GM23338 (cell line): ENCODE measurements around the gene U2AF1L4. TPM values are rescaled to one million over a fixed set of nuclear protein-coding genes. Genes with fewer than 3 reads are reported as not detected.

Experiments used
- ATAC-seq: fragments of 200-7000 bp; cut with Tn5 transposase; 3 replicates; pipeline ENCODE4 v1.9.1; 2020
- DNase-seq: peaks from one replicate; pipeline ENCODE4 v3.0.0-alpha.2; 2015; ENCODE audit warnings: low spot score
- H2AFZ ChIP-seq: fragments of 200-600 bp; sonication (generic); 2 replicates; pipeline ENCODE4 v1.8.0; 2016; ENCODE audit warnings: antibody characterized with exemption, mild to moderate bottlenecking, moderate library complexity
- H3F3A ChIP-seq: fragments of 200-600 bp; sonication (generic); replicated peaks from 2 replicates; pipeline ENCODE4 v1.8.0; 2017; ENCODE audit warnings: antibody characterized with exemption, mixed run types, low read depth
- H3K27ac ChIP-seq: fragments of 200-600 bp; sonication (generic); 2 replicates; pipeline ENCODE4 v1.6.1; 2016; ENCODE audit warnings: low read depth
- H3K27me3 ChIP-seq: fragments of 200-600 bp; sonication (generic); 2 replicates; pipeline ENCODE4 v1.8.0; 2016; ENCODE audit warnings: mild to moderate bottlenecking, mixed run types, moderate library complexity; ENCODE audit not compliant: insufficient read depth
- H3K36me3 ChIP-seq: fragments of 200-600 bp; sonication (generic); 2 replicates; pipeline ENCODE4 v1.8.0; 2016; ENCODE audit warnings: mild to moderate bottlenecking; ENCODE audit not compliant: insufficient read depth
- H3K4me1 ChIP-seq: fragments of 200-600 bp; sonication (generic); 2 replicates; pipeline ENCODE4 v1.8.0; 2016; ENCODE audit warnings: mild to moderate bottlenecking, moderate library complexity; ENCODE audit not compliant: insufficient read depth
- H3K4me2 ChIP-seq: fragments of 200-600 bp; sonication (generic); 2 replicates; pipeline ENCODE4 v1.7.1; 2017; ENCODE audit warnings: mixed run types
- H3K4me3 ChIP-seq: fragments of 200-600 bp; sonication (generic); 2 replicates; pipeline ENCODE4 v1.6.1; 2016; ENCODE audit warnings: mixed run types
- H3K79me2 ChIP-seq: fragments of 200-600 bp; sonication (generic); replicated peaks from 2 replicates; pipeline ENCODE4 v1.8.0; 2017; ENCODE audit warnings: mild to moderate bottlenecking; ENCODE audit not compliant: insufficient read depth
- H3K9me2 ChIP-seq: fragments of 200-600 bp; sonication (generic); 2 replicates; pipeline ENCODE4 v1.8.0; 2017; ENCODE audit not compliant: insufficient read depth
- H4K20me1 ChIP-seq: fragments of 200-600 bp; sonication (generic); replicated peaks from 2 replicates; pipeline ENCODE4 v1.8.0; 2017; ENCODE audit warnings: mild to moderate bottlenecking; ENCODE audit not compliant: insufficient read depth
- H3K27ac Mint-ChIP-seq: 2 replicates; pipeline ENCODE4 v1.8.0; 2020; ENCODE audit warnings: inconsistent platforms, mild to moderate bottlenecking, moderate library complexity, mixed read lengths
- H3K27me3 Mint-ChIP-seq: 3 replicates; pipeline ENCODE4 v1.8.0; 2022; ENCODE audit warnings: low read depth, mild to moderate bottlenecking, moderate library complexity, mixed read lengths, inconsistent platforms; ENCODE audit not compliant: insufficient read depth, poor library complexity
- H3K36me3 Mint-ChIP-seq: 3 replicates; pipeline ENCODE4 v1.8.0; 2021; ENCODE audit warnings: low read depth, mild to moderate bottlenecking, inconsistent platforms, moderate library complexity, mixed read lengths
- H3K4me1 Mint-ChIP-seq: 3 replicates; pipeline ENCODE4 v1.8.0; 2020; ENCODE audit warnings: mild to moderate bottlenecking, inconsistent platforms, mixed read lengths
- H3K4me3 Mint-ChIP-seq: 3 replicates; pipeline ENCODE4 v1.8.0; 2021; ENCODE audit warnings: moderate library complexity, mild to moderate bottlenecking, inconsistent platforms, mixed read lengths
- H3K9me3 Mint-ChIP-seq: 3 replicates; pipeline ENCODE4 v1.8.0; 2020; ENCODE audit warnings: moderate library complexity, mild to moderate bottlenecking, inconsistent platforms, mixed read lengths
- CREB1 ChIP-seq: fragments of 250-450 bp; sonication (Bioruptor Pico); IDR thresholded peaks from 2 replicates; pipeline ENCODE4 v1.5.0; 2020; ENCODE audit warnings: low read depth, mild to moderate bottlenecking, moderate library complexity
- CTCF ChIP-seq, 2 experiments: fragments of 200-600 bp in 1 of 2; sonication (generic) in 1 of 2; conservative IDR thresholded peaks; 2 replicates each; pipeline versions ENCODE4 v1.5.1 to v1.6.1; 2016 to 2017; ENCODE audit warnings: antibody characterized with exemption in 2 of 2, low read depth in 2 of 2, mild to moderate bottlenecking in 2 of 2, moderate library complexity in 1 of 2
- ETS1 ChIP-seq: IDR thresholded peaks from 2 replicates; pipeline ENCODE4 v1.6.1; 2016; ENCODE audit warnings: antibody characterized with exemption
- EZH2 ChIP-seq: fragments of 200-600 bp; sonication (generic); IDR thresholded peaks from one replicate; pipeline ENCODE4 v1.8.0; 2017; ENCODE audit warnings: antibody characterized with exemption, mild to moderate bottlenecking, low read depth; ENCODE audit not compliant: unreplicated experiment
- EZH2phosphoT487 ChIP-seq: fragments of 200-600 bp; sonication (generic); IDR thresholded peaks from one replicate; pipeline ENCODE4 v1.8.1; 2018; ENCODE audit warnings: antibody characterized with exemption; ENCODE audit not compliant: unreplicated experiment
- JUNB ChIP-seq: IDR thresholded peaks from one replicate; pipeline ENCODE4 v1.6.1; 2016; ENCODE audit warnings: antibody characterized with exemption; ENCODE audit not compliant: unreplicated experiment
- NANOG ChIP-seq: IDR thresholded peaks from 2 replicates; pipeline ENCODE4 v1.6.1; 2016; ENCODE audit warnings: antibody characterized with exemption, borderline replicate concordance
- POLR2AphosphoS5 ChIP-seq: IDR thresholded peaks from 2 replicates; pipeline ENCODE4 v1.6.1; 2016; ENCODE audit warnings: antibody characterized with exemption, low read depth
- REST ChIP-seq: IDR thresholded peaks from one replicate; pipeline ENCODE4 v1.6.1; 2018; ENCODE audit warnings: antibody characterized with exemption; ENCODE audit not compliant: unreplicated experiment
- STAT1 ChIP-seq: IDR thresholded peaks from one replicate; pipeline ENCODE4 v1.6.1; 2016; ENCODE audit warnings: antibody characterized with exemption; ENCODE audit not compliant: unreplicated experiment
- ZNF114 ChIP-seq: fragments of 250-450 bp; sonication (Bioruptor Pico); IDR thresholded peaks from 2 replicates; pipeline ENCODE4 v1.5.0; 2020; ENCODE audit warnings: mild to moderate bottlenecking, moderate library complexity
- ZNF331 ChIP-seq: fragments of 250-450 bp; sonication (Bioruptor Pico); IDR thresholded peaks from 2 replicates; pipeline ENCODE4 v1.5.0; 2020; ENCODE audit warnings: low read depth, mild to moderate bottlenecking, moderate library complexity
- ZNF462 ChIP-seq: fragments of 250-450 bp; sonication (Bioruptor Pico); IDR thresholded peaks from 2 replicates; pipeline ENCODE4 v1.5.0; 2020; ENCODE audit warnings: mild to moderate bottlenecking, moderate library complexity
- polyA plus RNA-seq: library from polyadenylated mRNA; unstranded; fragments of >200 nt; fragmentation: Nextera tagmentation; extraction: Ambion mirVana; gene quantifications from 2 replicates; pipeline ENCODE4 v1.2.1, GENCODE V29; 2016
- total RNA-seq: library from RNA; depleted of rRNA; stranded (reverse); fragments of >200 nt; shearing (Covaris generic); gene quantifications from 2 replicates; pipeline ENCODE4 v1.2.3, GENCODE V29; 2014

Gene U2AF1L4
- total and polyA plus RNA-seq, 2 experiments from 2014 or later, result 13.1 to 23.7 TPM

- no peaks in the 10 kb centered on the region for H3K79me2 ChIP-seq
- H3K9me3 Mint-ChIP-seq, result no peaks in the 10 kb centered on the region
- H4K20me1 ChIP-seq, result no peaks in the 10 kb centered on the region
- H3K4me1 Mint-ChIP-seq, result peaks cover 3% of the 10 kb centered on the region; the same call in 2 of the 3 replicates
- ATAC-seq, result no peak
- no peaks in the 10 kb centered on the region for H3K36me3 ChIP-seq
- TF ChIP-seq REST (no peak), NANOG (no peak), ETS1 (no peak), ZNF462 (no peak), CREB1 (CRISPR knock-in tag) (no peak), EZH2 (no peak), ZNF114 (CRISPR knock-in tag) (no peak), JUNB (no peak), EZH2phosphoT487 (no peak), CTCF (conservative IDR thresholded peaks at IDR 0.05; ENCODE audit: low read depth in 2 of 2) (no peak), STAT1 (no peak), ZNF331 (CRISPR knock-in tag) (no peak), POLR2AphosphoS5 (no peak)
- no peak overlapping the region; the same call in 1 of the 2 replicates for H2AFZ ChIP-seq
- H3K4me3 Mint-ChIP-seq, result no peak overlapping the region
- no peak overlapping the region for H3K27ac ChIP-seq
- H3K27me3 ChIP-seq, result no peaks in the 10 kb centered on the region
- no peaks in the 10 kb centered on the region for H3K27me3 Mint-ChIP-seq
- H3K9me2 ChIP-seq, result no peaks in the 10 kb centered on the region
- DNase-seq, result no peak
- no peak overlapping the region for H3K27ac Mint-ChIP-seq
- H3K4me3 ChIP-seq, result no peak overlapping the region
- no peaks in the 10 kb centered on the region for H3K36me3 Mint-ChIP-seq
- H3K4me1 ChIP-seq, result no peaks in the 10 kb centered on the region; the same call in 1 of the 2 replicates
- H3K4me2 ChIP-seq, result no peak overlapping the region
- 0 out of 2 replicates have a peak, but pooled peaks cover 2% of the 10 kb centered on the region for H3F3A ChIP-seq
Measured at GRCh38 chr19:35695895-35696422, 49.3 kb downstream of the U2AF1L4 start.
